ENCODE data around the gene FILIP1. TPM values are rescaled to one million over a fixed set of nuclear protein-coding genes. Genes with fewer than 3 reads are reported as not detected.

Gene FILIP1
- total RNA-seq, 1 donor from 2014 or later: 13.6 TPM

DNA sequence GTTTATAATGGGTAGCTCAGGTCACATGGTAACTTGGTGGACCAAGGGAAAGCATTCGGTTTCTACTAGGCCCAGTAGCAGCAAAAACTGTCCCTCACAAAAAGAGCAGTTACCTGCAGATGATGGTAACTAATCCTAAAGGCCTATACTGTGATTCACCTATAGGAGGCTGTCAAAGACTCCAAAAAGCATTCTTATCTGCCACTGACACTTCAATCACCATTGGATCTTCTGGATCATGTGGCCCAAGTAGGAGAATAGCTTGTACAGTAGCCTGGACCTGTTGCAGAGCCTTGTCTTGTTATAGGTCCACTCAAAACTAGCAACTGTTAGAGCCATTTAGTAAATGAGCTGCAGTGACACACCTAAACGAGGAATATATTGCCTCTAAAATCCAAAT lies 23.2 kb upstream of the FILIP1 start:
- H3K36me3 ChIP-seq: no peaks in the 10 kb centered on the region
- TF ChIP-seq, protein P1, sequence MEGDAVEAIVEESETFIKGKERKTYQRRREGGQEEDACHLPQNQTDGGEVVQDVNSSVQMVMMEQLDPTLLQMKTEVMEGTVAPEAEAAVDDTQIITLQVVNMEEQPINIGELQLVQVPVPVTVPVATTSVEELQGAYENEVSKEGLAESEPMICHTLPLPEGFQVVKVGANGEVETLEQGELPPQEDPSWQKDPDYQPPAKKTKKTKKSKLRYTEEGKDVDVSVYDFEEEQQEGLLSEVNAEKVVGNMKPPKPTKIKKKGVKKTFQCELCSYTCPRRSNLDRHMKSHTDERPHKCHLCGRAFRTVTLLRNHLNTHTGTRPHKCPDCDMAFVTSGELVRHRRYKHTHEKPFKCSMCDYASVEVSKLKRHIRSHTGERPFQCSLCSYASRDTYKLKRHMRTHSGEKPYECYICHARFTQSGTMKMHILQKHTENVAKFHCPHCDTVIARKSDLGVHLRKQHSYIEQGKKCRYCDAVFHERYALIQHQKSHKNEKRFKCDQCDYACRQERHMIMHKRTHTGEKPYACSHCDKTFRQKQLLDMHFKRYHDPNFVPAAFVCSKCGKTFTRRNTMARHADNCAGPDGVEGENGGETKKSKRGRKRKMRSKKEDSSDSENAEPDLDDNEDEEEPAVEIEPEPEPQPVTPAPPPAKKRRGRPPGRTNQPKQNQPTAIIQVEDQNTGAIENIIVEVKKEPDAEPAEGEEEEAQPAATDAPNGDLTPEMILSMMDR (IDR thresholded peaks at IDR 0.05): no peak
- no peak for DNase-seq (ENCODE audit: low spot score in 2 of 2)
- no peaks in the 10 kb centered on the region for H3K27me3 ChIP-seq
- no peak overlapping the region for H3K4me3 ChIP-seq
- H3K9me3 ChIP-seq: no peaks in the 10 kb centered on the region
- intact Hi-C loops (cut with DNase I): no loop called here
- no peak overlapping the region for H3K27ac ChIP-seq
- no peaks in the 10 kb centered on the region for H3K4me1 ChIP-seq

DNA sequence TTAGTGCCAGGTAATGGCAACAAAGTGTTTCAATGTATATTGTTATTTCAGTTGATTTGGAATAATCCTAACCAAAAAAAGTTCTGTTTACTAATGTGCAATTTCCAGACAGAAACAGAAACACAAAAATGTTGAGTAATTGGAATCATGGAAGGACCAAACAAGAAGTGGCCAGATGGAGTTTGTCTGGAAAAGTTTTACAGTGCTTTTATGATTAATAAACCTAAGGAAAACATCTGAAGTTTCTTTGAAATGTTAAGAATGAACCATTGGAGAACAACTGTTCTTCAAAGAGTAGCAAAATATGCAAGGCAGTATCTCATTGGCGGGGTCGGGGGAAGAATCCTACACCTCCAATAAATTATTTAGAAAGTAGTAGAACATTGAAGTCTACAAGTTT lies 19.0 kb upstream of the FILIP1 start:
- Histone ChIP-seq H3K4me3 (no peak overlapping the region), H3K9me3 (no peaks in the 10 kb centered on the region), H3K27ac (no peak overlapping the region), H3K36me3 (no peaks in the 10 kb centered on the region), H3K4me1 (no peaks in the 10 kb centered on the region), H3K27me3 (no peaks in the 10 kb centered on the region)
- TF ChIP-seq, protein P1 (IDR thresholded peaks at IDR 0.05): no peak
- intact Hi-C loops (cut with DNase I): no loop called here
- no peak for DNase-seq (ENCODE audit: low spot score in 2 of 2)

DNA sequence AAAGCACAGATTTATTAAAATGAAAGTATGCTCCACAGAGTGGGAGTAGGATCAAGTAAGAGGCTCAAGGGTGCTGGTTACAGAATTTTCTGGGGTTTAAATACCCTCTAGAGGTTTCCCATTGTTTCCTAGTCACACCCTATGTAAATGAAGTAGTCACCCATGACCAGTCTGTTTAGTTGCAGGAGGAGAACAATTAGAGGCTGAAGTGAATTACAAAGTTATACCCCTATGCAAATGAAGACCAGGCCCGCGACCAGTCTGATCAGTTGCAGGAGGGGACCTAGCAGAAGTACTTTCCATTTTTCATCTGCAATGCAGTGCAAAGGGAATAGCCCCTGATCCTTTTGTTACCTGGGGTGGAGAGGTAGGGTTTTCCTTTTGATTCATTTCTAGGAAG lies 11.8 kb upstream of the FILIP1 start:
- no peaks in the 10 kb centered on the region for H3K36me3 ChIP-seq
- H3K27ac ChIP-seq: no peak overlapping the region
- H3K9me3 ChIP-seq: no peaks in the 10 kb centered on the region
- DNase-seq (ENCODE audit: low spot score in 2 of 2): no peak
- no peaks in the 10 kb centered on the region for H3K4me1 ChIP-seq
- intact Hi-C loops (cut with DNase I): no loop called here
- TF ChIP-seq, protein P1 (IDR thresholded peaks at IDR 0.05): no peak
- no peak overlapping the region for H3K4me3 ChIP-seq
- no peaks in the 10 kb centered on the region for H3K27me3 ChIP-seq

DNA sequence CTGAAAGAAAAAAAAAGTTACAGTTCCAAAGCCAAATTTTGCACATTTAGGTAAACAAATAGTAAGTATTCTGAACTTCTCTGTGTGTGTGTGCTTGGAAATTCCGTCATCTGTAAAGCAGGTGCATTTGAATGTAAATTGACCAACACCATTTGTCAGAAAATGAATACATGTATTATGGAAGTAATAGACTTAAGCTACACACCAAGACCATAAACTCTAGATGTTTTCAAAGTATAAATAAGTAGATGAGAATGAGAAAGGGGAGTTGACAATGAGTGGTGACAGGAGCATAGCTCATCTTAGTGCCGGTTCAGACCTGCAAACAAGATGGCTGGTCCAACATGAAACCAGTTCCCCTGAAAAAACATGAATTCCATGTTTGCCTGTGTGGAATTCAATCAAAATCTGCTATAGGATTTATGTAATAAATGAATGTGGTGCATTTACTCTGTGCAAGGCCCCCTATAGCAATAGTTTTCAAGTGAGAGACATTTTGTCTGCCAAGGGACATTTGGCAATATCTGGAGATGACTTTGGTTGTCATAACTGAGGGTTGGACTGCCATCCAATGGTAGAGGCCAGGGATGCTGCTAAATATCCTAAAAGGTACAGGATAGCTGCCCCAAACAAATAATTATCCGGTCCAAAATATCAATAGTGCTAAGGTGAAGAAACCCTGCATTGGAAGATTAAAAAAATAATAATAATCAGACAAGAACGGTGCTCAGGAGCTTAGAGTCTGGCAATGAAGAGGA lies 11.0 kb upstream of the FILIP1 start:
- no peak for DNase-seq (ENCODE audit: low spot score in 2 of 2)
- Histone ChIP-seq H3K27me3 (no peaks in the 10 kb centered on the region), H3K36me3 (no peaks in the 10 kb centered on the region), H3K4me1 (no peaks in the 10 kb centered on the region), H3K9me3 (no peaks in the 10 kb centered on the region), H3K27ac (no peak overlapping the region), H3K4me3 (no peak overlapping the region)
- intact Hi-C loops (cut with DNase I): loop anchor here (5.0 kb wide), 1 partner anchor 207 kb away; no protein-coding TSS in a partner anchor
- TF ChIP-seq, protein P1 (IDR thresholded peaks at IDR 0.05): peak; percentile 18 to 56 (median 48)

DNA sequence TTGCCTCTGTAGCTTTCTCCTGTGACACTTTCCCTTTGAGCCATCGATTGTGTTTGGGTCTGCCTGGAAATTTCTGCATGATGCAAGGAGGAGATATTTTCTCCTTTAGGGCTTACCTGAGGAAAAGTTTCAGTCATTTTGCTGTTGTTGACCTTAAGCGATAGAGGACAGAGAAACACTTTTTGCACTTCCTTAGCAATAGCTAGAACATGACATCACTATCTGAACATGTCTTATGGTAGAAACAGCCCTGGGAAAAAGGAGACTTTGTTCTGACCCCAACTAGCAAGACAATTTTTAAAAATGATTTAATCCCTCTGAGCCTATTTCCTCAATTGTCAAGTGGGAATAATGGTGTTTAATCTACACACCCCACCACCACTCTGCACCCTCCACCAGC lies 9.7 kb upstream of the FILIP1 start:
- no peaks in the 10 kb centered on the region for H3K9me3 ChIP-seq
- no peaks in the 10 kb centered on the region for H3K4me1 ChIP-seq
- no peaks in the 10 kb centered on the region for H3K27me3 ChIP-seq
- intact Hi-C loops (cut with DNase I): loop anchor here (5.0 kb wide), 1 partner anchor 206 kb away; no protein-coding TSS in a partner anchor
- TF ChIP-seq, protein P1 (IDR thresholded peaks at IDR 0.05): no peak
- H3K4me3 ChIP-seq: no peak overlapping the region
- no peak for DNase-seq (ENCODE audit: low spot score in 2 of 2)
- peak overlapping the region in 1 of 2 donors; percentile 24 for H3K27ac ChIP-seq
- H3K36me3 ChIP-seq: no peaks in the 10 kb centered on the region

All from ascending aorta (tissue), 2 donors.